Left ventricle myocardium inferior (tissue), 1 donor: ENCODE measurements around the gene CPXM2. TPM values are rescaled to one million over a fixed set of nuclear protein-coding genes. Genes with fewer than 3 reads are reported as not detected.

Source experiments
- DNase-seq: peaks from one replicate; pipeline ENCODE4 v3.0.0-alpha.2; 2020
- H3K27ac ChIP-seq: fragments of 200-600 bp; replicated peaks from 2 replicates; pipeline ENCODE4 v1.8.0; 2021
- H3K27me3 ChIP-seq: fragments of 200-600 bp; 2 replicates; pipeline ENCODE4 v1.8.0; 2021; ENCODE audit warnings: low read depth
- H3K36me3 ChIP-seq: fragments of 200-600 bp; 2 replicates; pipeline ENCODE4 v1.8.0; 2021
- H3K4me1 ChIP-seq: fragments of 200-600 bp; 2 replicates; pipeline ENCODE4 v1.8.0; 2021
- H3K4me3 ChIP-seq: fragments of 200-600 bp; 2 replicates; pipeline ENCODE4 v1.8.0; 2021; ENCODE audit warnings: mild to moderate bottlenecking, moderate library complexity
- H3K9me3 ChIP-seq: fragments of 200-600 bp; replicated peaks from 2 replicates; pipeline ENCODE4 v1.8.0; 2021
- CTCF ChIP-seq: fragments of 200-600 bp; IDR thresholded peaks from 2 replicates; pipeline ENCODE4 v1.8.0; 2021; ENCODE audit warnings: antibody characterized with exemption, mild to moderate bottlenecking, borderline replicate concordance
- intact Hi-C: fragments of 100-400 bp; cut with micrococcal nuclease; formaldehyde crosslinking; loops from one replicate; pipeline ENCODE4 v1.11.0; 2022
- total RNA-seq: library from RNA; stranded (reverse); fragmentation: NEBNext Ultra II Directional; extraction: Animal tissue kit (Norgen Biotek cat#: 25700); gene quantifications from one replicate; pipeline ENCODE4 v1.2.1, GENCODE V29; 2021
- donor health status: DM: no; HTN: yes; CAD: no; lungs with severe emphysema.

Gene CPXM2
- total RNA-seq, 1 donor from 2014 or later: 4.5 TPM

DNA sequence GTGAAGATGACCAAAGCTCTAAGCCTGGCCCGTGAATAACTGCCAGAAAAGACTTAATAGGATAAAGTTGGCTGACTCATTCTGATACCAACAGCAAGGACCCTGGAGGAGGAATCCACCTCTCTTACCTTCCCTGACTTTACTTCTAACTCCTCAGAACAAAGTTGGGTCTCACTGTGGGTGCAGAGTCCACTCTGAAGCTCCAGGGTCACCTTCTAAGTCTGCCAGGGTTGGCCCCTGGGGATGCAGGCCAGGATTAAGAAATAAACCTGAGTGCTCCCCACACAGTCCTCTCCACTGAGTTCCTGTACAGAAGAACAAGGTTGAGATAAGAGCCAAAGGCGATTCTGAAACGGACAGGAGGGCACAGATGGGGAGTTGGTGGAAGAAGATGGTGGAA is 171.1 kb downstream of the CPXM2 start:
- H3K9me3 ChIP-seq: peaks cover 16% of the 10 kb centered on the region
- H3K27ac ChIP-seq: no peak overlapping the region
- no peak for DNase-seq
- no peaks in the 10 kb centered on the region for H3K36me3 ChIP-seq
- no peaks in the 10 kb centered on the region for H3K4me1 ChIP-seq
- no peak for TF ChIP-seq CTCF
- intact Hi-C loops: no loop called here
- no peak overlapping the region for H3K4me3 ChIP-seq
- H3K27me3 ChIP-seq: peaks cover 14% of the 10 kb centered on the region

DNA sequence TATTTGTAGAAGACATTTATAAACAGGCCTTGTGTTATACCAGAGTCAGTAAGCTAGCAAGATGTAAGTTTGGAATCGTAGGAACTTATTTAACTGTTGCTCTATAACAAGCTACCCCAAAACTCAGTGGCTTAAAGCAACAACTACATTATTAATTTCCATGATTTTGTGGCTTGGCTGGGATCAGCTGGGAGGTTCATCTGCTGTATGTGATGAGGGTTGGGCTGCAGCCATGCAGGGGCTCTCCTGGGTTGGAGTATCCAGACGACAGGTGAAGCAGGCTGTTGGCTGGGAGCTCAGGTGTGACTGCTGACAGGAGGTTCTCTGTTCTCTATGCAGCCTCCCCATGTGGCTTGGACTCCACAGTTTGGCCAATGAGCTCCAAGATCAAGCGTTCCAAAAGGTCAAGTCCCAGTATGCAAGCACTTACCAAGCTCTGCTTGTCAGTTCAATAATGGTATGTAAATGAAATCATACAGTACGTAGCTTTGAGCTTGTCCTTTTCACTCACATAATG is 173.0 kb downstream of the CPXM2 start:
- H3K36me3 ChIP-seq: no peaks in the 10 kb centered on the region
- intact Hi-C loops: no loop called here

DNA sequence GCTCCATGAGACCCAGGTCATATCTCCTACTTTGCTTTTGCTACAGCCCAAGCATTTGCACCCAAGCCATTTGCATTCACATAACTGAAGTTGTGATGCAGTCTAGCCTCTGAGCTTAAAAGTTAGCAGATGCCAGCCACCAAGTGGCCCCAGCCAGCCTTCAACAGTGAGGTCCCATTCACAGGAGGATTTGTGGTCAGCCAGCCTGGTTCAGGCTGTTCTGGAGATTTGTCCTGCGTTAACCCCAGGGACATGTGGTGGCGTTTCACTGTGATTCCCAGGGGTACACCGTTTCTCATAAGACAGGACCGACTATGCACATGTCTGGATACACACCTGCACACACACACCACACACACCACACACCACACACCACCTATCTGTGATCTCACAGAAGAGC is 174.3 kb downstream of the CPXM2 start:
- Histone ChIP-seq H3K27me3 (peaks cover 11% of the 10 kb centered on the region), H3K9me3 (peaks cover 16% of the 10 kb centered on the region), H3K36me3 (no peaks in the 10 kb centered on the region), H3K4me3 (no peak overlapping the region), H3K4me1 (no peaks in the 10 kb centered on the region), H3K27ac (no peak overlapping the region)
- DNase-seq: no peak
- intact Hi-C loops: no loop called here
- no peak for TF ChIP-seq CTCF

More for the DNA sequence above, 173.0 kb downstream of the CPXM2 start:
- peaks cover 19% of the 10 kb centered on the region for H3K27me3 ChIP-seq
- TF ChIP-seq CTCF: no peak
- no peak for DNase-seq
- H3K27ac ChIP-seq: no peak overlapping the region
- peaks cover 16% of the 10 kb centered on the region for H3K9me3 ChIP-seq
- H3K4me3 ChIP-seq: no peak overlapping the region
- no peaks in the 10 kb centered on the region for H3K4me1 ChIP-seq

DNA sequence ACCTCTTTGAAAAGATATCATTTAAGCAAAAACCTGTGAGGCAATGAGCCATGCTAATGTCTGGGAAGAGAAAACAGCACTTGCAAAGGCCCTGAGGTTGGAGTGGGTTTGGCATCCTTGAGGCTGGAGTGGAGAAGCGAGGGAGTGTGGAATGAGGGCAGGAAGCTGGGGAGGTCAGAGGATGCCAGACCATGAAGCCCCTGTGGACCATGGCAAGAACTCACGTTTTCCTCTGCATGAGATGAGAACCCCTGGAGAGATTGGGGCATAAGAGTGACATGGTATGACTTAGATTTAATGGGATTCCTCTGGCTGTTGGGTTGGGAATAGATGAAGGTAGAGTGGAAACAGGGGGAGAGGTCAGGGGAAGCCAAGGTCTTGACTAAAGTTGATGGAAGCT is 176.1 kb downstream of the CPXM2 start:
- TF ChIP-seq CTCF: no peak
- H3K9me3 ChIP-seq: peaks cover 16% of the 10 kb centered on the region

GRCh38 chr10:123706236-123706635 is 185.4 kb downstream of the CPXM2 start:
- Histone ChIP-seq H3K27ac (no peak overlapping the region), H3K27me3 (peaks cover 72% of the 10 kb centered on the region), H3K4me3 (no peak overlapping the region), H3K9me3 (no peaks in the 10 kb centered on the region), H3K36me3 (no peaks in the 10 kb centered on the region), H3K4me1 (no peaks in the 10 kb centered on the region)
- TF ChIP-seq CTCF: no peak
- no peak for DNase-seq
- intact Hi-C loops: no loop called here

More for the DNA sequence above, 176.1 kb downstream of the CPXM2 start:
- H3K27me3 ChIP-seq: peaks cover 16% of the 10 kb centered on the region
- no peaks in the 10 kb centered on the region for H3K4me1 ChIP-seq
- no peak for DNase-seq
- H3K27ac ChIP-seq: no peak overlapping the region
- intact Hi-C loops: no loop called here
- no peak overlapping the region for H3K4me3 ChIP-seq
- no peaks in the 10 kb centered on the region for H3K36me3 ChIP-seq

DNA sequence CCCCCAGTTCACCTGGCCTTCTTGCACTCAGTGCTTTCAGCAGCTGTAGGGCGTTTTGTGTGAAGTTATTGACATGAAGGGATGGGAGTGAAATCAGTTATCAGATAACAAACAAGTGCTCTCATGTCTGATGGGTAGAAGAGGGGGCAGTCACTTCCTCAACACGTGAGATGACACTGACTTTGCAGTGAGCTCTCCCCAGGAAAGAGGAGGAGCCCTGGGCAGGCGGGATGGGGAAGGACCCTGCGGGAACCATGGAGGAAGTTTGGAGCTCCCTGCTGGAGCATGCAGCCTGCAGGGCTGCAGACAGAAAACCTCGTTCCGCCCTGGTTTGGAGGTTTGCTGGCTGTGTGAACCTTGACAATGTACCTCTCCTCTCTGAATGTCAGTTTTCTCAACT is 186.8 kb downstream of the CPXM2 start:
- Histone ChIP-seq H3K9me3 (no peaks in the 10 kb centered on the region), H3K4me3 (no peak overlapping the region), H3K27ac (no peak overlapping the region), H3K4me1 (no peaks in the 10 kb centered on the region), H3K36me3 (no peaks in the 10 kb centered on the region), H3K27me3 (peaks cover 62% of the 10 kb centered on the region)
- TF ChIP-seq CTCF: no peak
- no peak for DNase-seq
- intact Hi-C loops: no loop called here
